Transverse colon (tissue), 4 donors: Measurements from ENCODE around the gene DLG2. TPM values are rescaled to one million over a fixed set of nuclear protein-coding genes. Genes with fewer than 3 reads are reported as not detected.

ENCODE experiments used
- DNase-seq: peaks from one replicate; pipeline ENCODE4 v3.0.0-alpha.2; 2019
- H3K27ac ChIP-seq, 4 donors: fragments of 200-600 bp; sonication (generic); 2 replicates each; pipeline ENCODE4 v1.5.1; 2016 to 2018; ENCODE audit warnings: inconsistent platforms in 4 of 4
- H3K27me3 ChIP-seq: fragments of 200-600 bp; sonication (generic); 2 replicates; pipeline ENCODE4 v1.5.1; 2017; ENCODE audit warnings: inconsistent platforms
- H3K36me3 ChIP-seq, 4 donors: fragments of 200-600 bp; sonication (generic); 2 replicates each; pipeline ENCODE4 v1.5.1; 2017 to 2019; ENCODE audit warnings: inconsistent platforms in 4 of 4
- H3K4me1 ChIP-seq, 4 donors: fragments of 200-600 bp; sonication (generic); 2 replicates each; pipeline ENCODE4 v1.5.1; 2017 to 2020; ENCODE audit warnings: inconsistent platforms in 4 of 4
- H3K4me3 ChIP-seq, 4 donors: fragments of 200-600 bp; sonication (generic); 1 replicate in 1 of 4; 2 replicates in 3 of 4; pipeline versions ENCODE4 v1.5.1 to v1.6.1; 2017 to 2019; ENCODE audit warnings: inconsistent platforms in 4 of 4
- H3K9me3 ChIP-seq, 2 donors: fragments of 200-600 bp; sonication (generic); 2 replicates each; pipeline ENCODE4 v1.5.1; 2017 to 2019; ENCODE audit warnings: inconsistent platforms in 2 of 2
- EP300 ChIP-seq: sonication (generic); formaldehyde crosslinking; IDR thresholded peaks from one replicate; pipeline ENCODE4 v1.6.1; 2017; ENCODE audit warnings: antibody characterized with exemption, low read depth
- POLR2A ChIP-seq: fragments of 450-650 bp; IDR thresholded peaks from one replicate; pipeline ENCODE4 v1.6.1; 2016; ENCODE audit warnings: antibody characterized with exemption, mild to moderate bottlenecking, moderate library complexity
- POLR2AphosphoS5 ChIP-seq, 3 donors: sonication (generic); formaldehyde crosslinking; IDR thresholded peaks; one replicate each; pipeline ENCODE4 v1.6.1; 2016; ENCODE audit warnings: antibody characterized with exemption in 3 of 3
- WGBS, 2 donors: methylation state at CpG; one replicate each; pipeline ENCODE4 v1.1.5; 2018; ENCODE audit warnings: low coverage in 1 of 2; 5-methylcytosine and 5-hydroxymethylcytosine counted together
- in situ Hi-C, 4 donors: fragments of 200-750 bp; cut with MboI; loops; one replicate each; pipeline versions ENCODE4 v1.15.0 to v1.15.1; 2017; ENCODE audit warnings: low sequenced_read_pairs in 3 of 4, low pct_ligation_motif_present in 1 of 4, low pct_unique_long_range_greater_than_20kb in 1 of 4
- intact Hi-C: fragments of 100-400 bp; cut with DNase I; formaldehyde crosslinking; loops from one replicate; pipeline ENCODE4 v1.15.1; 2023; ENCODE audit warnings: low total_unique reads
- total RNA-seq, 4 donors: library from RNA; depleted of rRNA; stranded (reverse); fragments of >200 nt; gene quantifications; one replicate each; pipeline ENCODE4 v1.1.0, GENCODE V29; 2016
- TF ChIP-seq, protein P1 (sequence below), 5 experiments: fragments of 200-600 bp in 3 of 5; fragments of 450-650 bp in 2 of 5; sonication (generic) in 3 of 5; IDR thresholded peaks; 1 replicate in 2 of 5; 2 replicates in 3 of 5; pipeline ENCODE4 v1.5.1; 2016 to 2017; ENCODE audit warnings: antibody characterized with exemption in 5 of 5, inconsistent platforms in 3 of 5, mild to moderate bottlenecking in 2 of 5, moderate library complexity in 1 of 5

Gene DLG2
- total RNA-seq, 4 donors from 2014 or later = 1.9 to 28.3 (median 3.7) TPM

DNA sequence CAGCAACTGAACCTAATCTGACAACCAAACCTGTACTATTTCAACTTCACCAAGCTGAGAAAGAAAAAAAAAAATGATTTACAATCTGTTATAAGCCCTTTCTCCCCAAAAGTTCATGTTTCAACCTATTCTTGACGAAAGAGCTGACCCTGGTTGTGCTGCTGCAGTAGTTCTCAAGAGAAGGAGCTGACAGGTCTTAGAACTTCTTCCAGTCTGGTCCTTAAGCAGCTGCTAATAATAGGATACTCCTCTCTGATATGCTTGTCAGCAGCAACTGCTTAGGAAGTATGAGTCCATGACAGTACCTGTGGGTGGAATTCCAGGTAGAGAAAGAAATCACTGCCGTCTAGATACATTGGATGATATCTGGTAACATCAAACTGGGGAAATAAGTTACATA is 1605.9 kb downstream of the DLG2 start:
- intact Hi-C loops = loop anchor here (5.0 to 10.0 kb wide), 2 partner anchors 39 to 1946 kb away; no protein-coding TSS in a partner anchor
- DNase-seq = no peak
- no peak for TF ChIP-seq POLR2AphosphoS5 (IDR thresholded peaks at IDR 0.05)
- TF ChIP-seq POLR2A = no peak
- no peak for TF ChIP-seq EP300
- TF ChIP-seq, protein P1, sequence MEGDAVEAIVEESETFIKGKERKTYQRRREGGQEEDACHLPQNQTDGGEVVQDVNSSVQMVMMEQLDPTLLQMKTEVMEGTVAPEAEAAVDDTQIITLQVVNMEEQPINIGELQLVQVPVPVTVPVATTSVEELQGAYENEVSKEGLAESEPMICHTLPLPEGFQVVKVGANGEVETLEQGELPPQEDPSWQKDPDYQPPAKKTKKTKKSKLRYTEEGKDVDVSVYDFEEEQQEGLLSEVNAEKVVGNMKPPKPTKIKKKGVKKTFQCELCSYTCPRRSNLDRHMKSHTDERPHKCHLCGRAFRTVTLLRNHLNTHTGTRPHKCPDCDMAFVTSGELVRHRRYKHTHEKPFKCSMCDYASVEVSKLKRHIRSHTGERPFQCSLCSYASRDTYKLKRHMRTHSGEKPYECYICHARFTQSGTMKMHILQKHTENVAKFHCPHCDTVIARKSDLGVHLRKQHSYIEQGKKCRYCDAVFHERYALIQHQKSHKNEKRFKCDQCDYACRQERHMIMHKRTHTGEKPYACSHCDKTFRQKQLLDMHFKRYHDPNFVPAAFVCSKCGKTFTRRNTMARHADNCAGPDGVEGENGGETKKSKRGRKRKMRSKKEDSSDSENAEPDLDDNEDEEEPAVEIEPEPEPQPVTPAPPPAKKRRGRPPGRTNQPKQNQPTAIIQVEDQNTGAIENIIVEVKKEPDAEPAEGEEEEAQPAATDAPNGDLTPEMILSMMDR (IDR thresholded peaks at IDR 0.05) = no peak

DNA sequence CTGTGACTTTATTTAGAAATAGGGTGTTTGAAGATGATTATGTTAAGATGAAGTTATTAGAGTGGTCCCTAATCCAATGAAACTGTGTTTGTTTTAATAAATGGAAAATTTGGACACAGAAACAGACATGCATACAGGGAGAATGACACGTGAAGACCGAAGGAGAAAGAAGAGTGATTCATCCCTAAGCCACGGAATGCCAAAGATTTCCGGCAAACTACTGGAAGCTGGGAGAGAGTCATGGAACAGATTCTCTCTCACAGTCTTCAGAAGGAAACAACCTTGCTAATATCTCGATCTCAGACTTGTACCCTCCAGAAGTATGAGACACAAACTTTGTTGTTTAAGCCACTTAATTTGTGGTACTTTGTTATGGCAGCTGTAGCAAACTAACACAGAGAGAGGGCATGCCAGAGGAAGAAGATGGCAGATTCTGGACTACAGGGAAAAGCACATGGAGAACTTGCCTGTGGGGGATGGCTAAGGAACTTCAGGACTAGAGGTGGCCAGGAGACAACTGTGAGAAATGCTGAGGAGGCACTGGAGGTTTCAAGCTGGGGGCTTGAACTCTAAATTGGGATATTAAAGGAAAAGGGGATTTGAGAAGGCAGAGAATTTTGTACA is 1607.5 kb downstream of the DLG2 start:
- Histone ChIP-seq H3K27me3 (no peaks in the 10 kb centered on the region), H3K36me3 (no peaks in the 10 kb centered on the region), H3K4me3 (no peak overlapping the region), H3K27ac (no peak overlapping the region), H3K4me1 (peaks cover 0 to 11% (median 2%) of the 10 kb centered on the region in 4 donors), H3K9me3 (no peaks in the 10 kb centered on the region)
- no peak for TF ChIP-seq POLR2AphosphoS5 (IDR thresholded peaks at IDR 0.05)
- no peak for TF ChIP-seq POLR2A
- no peak for TF ChIP-seq EP300
- TF ChIP-seq, protein P1 (IDR thresholded peaks at IDR 0.05) = no peak
- 68 to 74% methylated on average over 5 of the region's 5 CpGs for WGBS, 2 donors
- no peak for DNase-seq
- in situ Hi-C loops = no loop called here
- intact Hi-C loops = loop anchor here (5.0 to 10.0 kb wide), 2 partner anchors 37 to 1945 kb away; no protein-coding TSS in a partner anchor

More for the DNA sequence above, 1605.9 kb downstream of the DLG2 start:
- no peak overlapping the region for H3K4me3 ChIP-seq
- 33 to 59% methylated on average over 2 of the region's 2 CpGs for WGBS, 2 donors
- no peak overlapping the region for H3K27ac ChIP-seq
- no peaks in the 10 kb centered on the region for H3K9me3 ChIP-seq
- peaks cover 0 to 11% (median 2%) of the 10 kb centered on the region in 4 donors for H3K4me1 ChIP-seq
- no peaks in the 10 kb centered on the region for H3K36me3 ChIP-seq
- in situ Hi-C loops = no loop called here
- no peaks in the 10 kb centered on the region for H3K27me3 ChIP-seq

DNA sequence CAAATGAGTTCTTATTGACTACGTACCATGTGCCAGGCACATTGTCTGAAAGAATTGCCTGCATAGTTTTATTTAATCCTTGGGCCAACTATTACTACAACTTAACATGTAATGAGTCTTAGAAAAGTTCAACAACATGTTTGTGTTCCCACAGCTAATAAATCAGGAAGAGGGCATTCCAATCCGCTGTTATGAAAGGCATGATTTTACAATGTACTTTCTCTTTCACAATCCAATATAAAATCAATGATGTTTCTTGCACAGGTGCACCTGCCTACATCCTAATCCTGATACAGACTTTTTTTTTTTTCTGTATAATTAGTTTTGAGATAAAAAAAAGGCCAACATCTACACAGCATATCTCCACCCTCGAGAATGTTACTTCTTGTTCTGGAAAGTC is 1612.6 kb downstream of the DLG2 start:
- H3K27me3 ChIP-seq = no peaks in the 10 kb centered on the region
- H3K36me3 ChIP-seq = no peaks in the 10 kb centered on the region
- 74 to 78% methylated on average over 3 of the region's 3 CpGs for WGBS, 2 donors
- no peak overlapping the region for H3K4me3 ChIP-seq
- TF ChIP-seq POLR2AphosphoS5 (IDR thresholded peaks at IDR 0.05) (no peak), POLR2A (no peak), EP300 (no peak)
- TF ChIP-seq, protein P1 (IDR thresholded peaks at IDR 0.05) = no peak
- no peaks in the 10 kb centered on the region for H3K9me3 ChIP-seq
- H3K4me1 ChIP-seq = peaks cover 0 to 8% (median 0%) of the 10 kb centered on the region in 4 donors
- intact Hi-C loops (no loop called here), in situ Hi-C loops (no loop called here)
- no peak overlapping the region for H3K27ac ChIP-seq
- no peak for DNase-seq

DNA sequence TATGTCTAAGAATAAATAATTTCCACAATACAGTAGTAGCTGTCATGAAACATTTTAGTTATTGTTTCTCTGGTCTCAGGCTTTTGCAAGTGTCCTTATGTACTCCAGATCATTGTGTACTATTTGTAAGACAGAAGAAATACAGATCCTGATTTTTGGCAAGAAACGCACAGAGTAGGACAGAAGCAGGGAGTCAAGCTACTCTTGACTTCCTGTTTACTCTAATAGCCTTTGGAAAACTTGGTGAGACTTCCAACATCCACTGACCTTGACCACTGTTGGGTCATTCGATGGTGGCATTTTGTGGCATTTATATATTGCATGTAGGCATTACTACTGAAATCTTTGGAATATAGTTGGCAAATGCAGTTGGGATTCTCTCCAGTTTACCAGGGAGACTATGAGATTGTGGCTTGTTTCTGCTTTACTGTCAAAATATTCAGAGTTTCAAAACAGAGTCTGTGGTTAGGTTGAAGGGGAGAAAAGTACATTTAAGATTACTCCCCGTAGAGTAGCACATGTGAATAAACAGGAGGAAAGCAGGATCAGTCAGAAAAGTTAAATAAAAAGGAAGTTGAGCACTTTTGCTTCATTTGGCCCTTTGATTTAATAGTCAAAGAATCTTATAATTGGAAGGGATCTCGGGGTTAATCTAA is 1614.8 kb downstream of the DLG2 start:
- intact Hi-C loops = no loop called here

More for the DNA sequence above, 1614.8 kb downstream of the DLG2 start:
- no peak for DNase-seq
- in situ Hi-C loops = no loop called here
- peak overlapping the region in 2 of 4 donors; percentile 3 to 13 for H3K27ac ChIP-seq
- TF ChIP-seq POLR2AphosphoS5 (IDR thresholded peaks at IDR 0.05) = no peak
- no peak overlapping the region for H3K4me3 ChIP-seq
- H3K36me3 ChIP-seq = no peaks in the 10 kb centered on the region
- H3K4me1 ChIP-seq = peaks cover 0 to 8% (median 0%) of the 10 kb centered on the region in 4 donors
- H3K9me3 ChIP-seq = no peaks in the 10 kb centered on the region
- H3K27me3 ChIP-seq = no peaks in the 10 kb centered on the region
- 51 to 61% methylated on average over 4 of the region's 4 CpGs for WGBS, 2 donors
